Heart left ventricle (tissue), 16 donors: Measurements from ENCODE around the gene ZNF546. TPM values are rescaled to one million over a fixed set of nuclear protein-coding genes. Genes with fewer than 3 reads are reported as not detected.

ENCODE experiments used
- ATAC-seq, 4 donors: fragments of 200-7000 bp; cut with Tn5 transposase; one replicate each; pipeline ENCODE4 v1.9.1; 2020 to 2022; ENCODE audit warnings: moderate library complexity in 4 of 4, mild to moderate bottlenecking in 3 of 4, moderate number of reproducible peaks in 1 of 4
- DNase-seq, 5 donors: peaks; one replicate each; pipeline ENCODE4 v3.0.0-alpha.2; 2020
- H3K27ac ChIP-seq, 12 donors: fragments of 200-600 bp; sonication (generic) in 4 of 12; one replicate each; pipeline versions ENCODE4 v1.5.0 to v1.8.0; 2016 to 2022; ENCODE audit warnings: mild to moderate bottlenecking in 2 of 12
- H3K27me3 ChIP-seq, 9 donors: fragments of 200-600 bp; sonication (generic) in 2 of 9; one replicate each; pipeline versions ENCODE4 v1.5.1 to v1.8.0; 2016 to 2022; ENCODE audit warnings: mild to moderate bottlenecking in 3 of 9
- H3K36me3 ChIP-seq, 9 donors: fragments of 200-600 bp; sonication (generic) in 2 of 9; one replicate each; pipeline versions ENCODE4 v1.5.0 to v1.8.0; 2018 to 2022; ENCODE audit warnings: mild to moderate bottlenecking in 2 of 9
- H3K4me1 ChIP-seq, 12 donors: fragments of 200-600 bp; sonication (generic) in 4 of 12; one replicate each; pipeline versions ENCODE4 v1.5.0 to v1.8.0; 2016 to 2022; ENCODE audit warnings: mild to moderate bottlenecking in 3 of 12
- H3K4me3 ChIP-seq, 12 donors: fragments of 200-600 bp; sonication (generic) in 4 of 12; one replicate each; pipeline versions ENCODE4 v1.5.0 to v1.8.0; 2017 to 2022; ENCODE audit warnings: mild to moderate bottlenecking in 9 of 12, moderate library complexity in 4 of 12
- H3K9me3 ChIP-seq, 12 donors: fragments of 200-600 bp; sonication (generic) in 4 of 12; one replicate each; pipeline versions ENCODE4 v1.5.0 to v1.8.0; 2016 to 2022; ENCODE audit warnings: mild to moderate bottlenecking in 1 of 12
- CTCF ChIP-seq, 12 donors: fragments of 200-600 bp; sonication (generic) in 4 of 12; IDR thresholded peaks; one replicate each; pipeline versions ENCODE4 v1.5.0 to v1.8.0; 2018 to 2022; ENCODE audit warnings: antibody characterized with exemption in 12 of 12, mild to moderate bottlenecking in 5 of 12
- POLR2A ChIP-seq, 2 donors: fragments of 450-650 bp; IDR thresholded peaks; one replicate each; pipeline ENCODE4 v1.6.1; 2017; ENCODE audit warnings: antibody characterized with exemption in 2 of 2, mild to moderate bottlenecking in 2 of 2, moderate library complexity in 2 of 2
- WGBS, 4 donors: extraction: QIAGEN DNeasy Blood & Tissue Kit in 2 of 4; methylation state at CpG; one replicate each; pipeline versions ENCODE4 v1.1.5 to v1.1.7; 2013 to 2018; 5-methylcytosine and 5-hydroxymethylcytosine counted together
- intact Hi-C, 10 donors: fragments of 100-400 bp; cut with DNase I; formaldehyde crosslinking; loops; one replicate each; pipeline versions ENCODE4 v1.11.1 to v1.14.2; 2022
- polyA plus RNA-seq, 2 donors: library from polyadenylated mRNA; stranded (reverse); fragments of 200-250 nt; gene quantifications; one replicate each; pipeline ENCODE4 v1.2.3, GENCODE V29; 2013
- total RNA-seq, 9 donors: library from RNA; depleted of rRNA in 2 of 9; stranded (reverse); fragments of >200 nt in 2 of 9; fragmentation: NEBNext Ultra II Directional in 3 of 9; extraction: Animal tissue kit (Norgen Biotek cat#: 25700) in 3 of 9; gene quantifications; one replicate each; pipeline versions ENCODE4 v1.1.0 to v1.2.4, GENCODE V29; 2016 to 2023
- donor health status: ischemic (EF 13 %, LVEDD 7.1; RV severe dilation, severe dysfunction).
- donor health status: healthy with polysubstance abuse.
- donor health status: DM: no; HTN: yes; CAD: no.
- donor health status: DM: no; HTN: no; CAD: no.
- donor health status: ischemic (EF 25% LVEDD 6.9; RV normal size, moderate dysfunction).
- donor health status: ischemic (EF 25% LVEDD 5.7; RV mildly dilated, moderate dysfunction).
- donor health status: healthy.
- donor health status: DM: yes; HTN: yes; CAD: no.
- donor health status: ischemic (EF 35%, LVEDD 5.7; RV mildly dilated, moderate dysfunction).
- donor health status: nonischemic (EF 11% LVEDD 7.7; RV severe dilation, severe dysfunction).
- donor health status: DM: yes; HTN: yes; CAD: no.
- donor health status: PGD.
- donor health status: ischemic (EF 29% LVEDD 5.4; RV normal size, mild dysfunction).
- donor health status: nonischemic (EF 23%, LVEDD 6.1; RV moderate dilation, normal function).

The ZNF546 gene
- total and polyA plus RNA-seq, 11 donors = 1.4 to 14.4 (median 7.8) TPM

GRCh38 chr19:39969681-39970424 lies 27.0 kb upstream of the ZNF546 start:
- Histone ChIP-seq H3K36me3 (peaks cover 0 to 30% (median 28%) of the 10 kb centered on the region in 9 donors), H3K9me3 (no peaks in the 10 kb centered on the region), H3K27ac (peak overlapping the region in 11 of 12 donors; percentile 82 to 95 (median 91)), H3K4me3 (peak overlapping the region; percentile 59 to 93 (median 85)), H3K27me3 (no peaks in the 10 kb centered on the region), H3K4me1 (peaks cover 0 to 32% (median 13%) of the 10 kb centered on the region in 12 donors)
- ATAC-seq (no peak), DNase-seq (no peak)
- WGBS, 4 donors = 77 to 83% (median 78%) methylated on average over 13 of the region's 13 CpGs
- intact Hi-C loops = loop anchor here in 9 of 10 donors (2.0 to 10.0 kb wide), 8 partner anchors 27 to 415 kb away; partner anchors contain the start of genes FBL (in 3 of the 9), ZNF546 (in 3 of the 9) and ZNF780A (in 1 of the 9)
- no peak for TF ChIP-seq POLR2A (IDR thresholded peaks at IDR 0.05)
- no peak for TF ChIP-seq CTCF (IDR thresholded peaks at IDR 0.05)

DNA sequence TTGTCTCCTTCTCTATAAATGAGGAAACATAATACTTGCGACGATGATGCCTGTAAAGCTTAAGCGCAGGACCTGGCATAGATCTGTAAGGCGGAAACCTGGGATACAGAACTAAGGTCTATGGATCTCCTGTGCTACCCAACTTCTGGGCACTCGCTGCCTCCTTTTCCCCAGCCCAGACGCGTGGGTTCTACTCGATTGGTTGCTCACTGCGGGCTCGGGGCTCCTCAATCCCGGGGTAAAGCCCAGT lies 26.5 kb upstream of the ZNF546 start:
- intact Hi-C loops = loop anchor here in 6 of 10 donors (2.0 to 10.0 kb wide), 6 partner anchors 26 to 178 kb away; partner anchors contain the start of genes ZNF546 (in 3 of the 6), FBL (in 2 of the 6) and ZNF780A (in 1 of the 6)
- H3K27me3 ChIP-seq = no peaks in the 10 kb centered on the region
- no peaks in the 10 kb centered on the region for H3K9me3 ChIP-seq
- peak overlapping the region; percentile 40 to 95 (median 90) for H3K27ac ChIP-seq
- ATAC-seq = peak in 2 of 4 donors; percentile 21 to 33
- 2 to 12% (median 3%) methylated on average over 5 to 11 of the region's 11 CpGs for WGBS, 4 donors
- no peak for TF ChIP-seq POLR2A (IDR thresholded peaks at IDR 0.05)
- no peak for TF ChIP-seq CTCF (IDR thresholded peaks at IDR 0.05)
- peak overlapping the region; percentile 59 to 93 (median 85) for H3K4me3 ChIP-seq
- peaks cover 0 to 32% (median 13%) of the 10 kb centered on the region in 12 donors for H3K4me1 ChIP-seq
- no peak for DNase-seq
- H3K36me3 ChIP-seq = peaks cover 0 to 35% (median 33%) of the 10 kb centered on the region in 9 donors

- Histone ChIP-seq H3K36me3 (peaks cover 0 to 40% (median 37%) of the 10 kb centered on the region in 9 donors), H3K27ac (peak within 1 kb of the TSS; percentile 40 to 95 (median 90)), H3K9me3 (no peaks in the 10 kb centered on the region), H3K4me1 (peaks cover 0 to 32% (median 13%) of the 10 kb centered on the region in 12 donors), H3K4me3 (peak within 1 kb of the TSS; percentile 67 to 93 (median 85)), H3K27me3 (no peaks in the 10 kb centered on the region)
- peak; percentile 98 to 99 (median 99) for DNase-seq
- WGBS, 4 donors = 0 to 1% (median 0%) methylated on average over 28 to 47 of the region's 47 CpGs
- peak; percentile 99 to 100 (median 100) for ATAC-seq
- intact Hi-C loops = loop anchor here in 6 of 10 donors (2.0 to 10.0 kb wide), 6 partner anchors 26 to 178 kb away; partner anchors contain the start of genes ZNF546 (in 3 of the 6), FBL (in 2 of the 6) and ZNF780A (in 1 of the 6)
- peak; percentile 42 to 88 for TF ChIP-seq POLR2A (IDR thresholded peaks at IDR 0.05)
- peak; percentile 57 to 95 (median 73) for TF ChIP-seq CTCF (IDR thresholded peaks at IDR 0.05)
Measured at GRCh38 chr19:39970675-39971379, 26.0 kb upstream of the ZNF546 start, which contains the start of gene PSMC4. Gene PSMC4 (plus strand): TSS chr19:39971165. CDS start chr19:39971203, 38 bp downstream.
